SU-DHL-6 (cell line): ENCODE data around the gene ARHGAP4.

ENCODE experiments used
- CTCF ChIP-seq: fragments of 200-600 bp; sonication (generic); IDR thresholded peaks from one replicate; pipeline ENCODE4 v1.5.1; 2017; ENCODE audit warnings: antibody characterized with exemption, mild to moderate bottlenecking, low read length, moderate library complexity; ENCODE audit not compliant: insufficient read depth, poor library complexity, severe bottlenecking
- EZH2phosphoT487 ChIP-seq: fragments of 200-600 bp; sonication (generic), shearing (Covaris generic); conservative IDR thresholded peaks from 2 replicates; pipeline ENCODE4 v1.6.1; 2018; ENCODE audit warnings: mild to moderate bottlenecking, antibody characterized with exemption, low read length, moderate library complexity, mixed read lengths

DNA sequence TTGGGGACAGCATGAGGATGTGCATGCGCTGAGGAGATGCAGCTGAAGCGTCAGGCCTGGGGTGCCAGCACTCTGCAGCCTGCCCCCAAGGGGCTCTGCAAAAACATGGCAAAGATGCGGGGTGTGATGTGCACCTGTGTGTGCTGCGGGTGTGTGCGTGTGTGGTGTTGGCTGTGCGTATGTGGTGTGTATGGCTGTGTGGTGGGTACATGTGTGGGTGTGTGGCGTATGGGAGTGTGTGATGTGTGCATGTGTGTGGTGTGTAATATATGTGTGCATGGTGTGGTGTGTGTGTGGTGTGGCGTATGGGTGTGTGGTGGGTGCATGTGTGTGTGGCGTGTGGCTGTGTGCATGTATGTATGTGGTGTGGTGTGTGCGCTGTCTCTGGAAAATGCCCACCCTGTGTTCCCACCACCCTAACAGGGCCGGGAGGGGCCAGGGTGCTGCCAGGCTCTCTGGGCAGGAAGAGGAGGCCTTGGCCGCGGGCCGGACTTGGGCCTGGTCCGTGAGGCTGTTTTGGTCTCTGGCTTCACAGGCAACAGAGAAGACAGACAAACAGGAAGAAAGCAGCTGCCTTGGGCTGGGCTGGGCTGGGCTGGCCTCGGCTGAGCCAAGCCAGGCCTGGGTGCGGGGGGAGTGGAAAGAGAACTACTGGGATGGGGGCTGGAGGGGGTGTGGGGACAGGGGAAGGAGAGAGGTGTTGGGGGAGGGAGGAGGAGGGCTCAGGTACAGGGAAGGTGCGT is 22.7 kb downstream of the ARHGAP4 start:
- TF ChIP-seq CTCF (no peak), EZH2phosphoT487 (no peak)
